IPS-18c (cell line): ENCODE data around the gene CIB2.

Experiments
- H3K4me3 ChIP-seq: 2 replicates; pipeline ENCODE4 v1.7.0; 2013; ENCODE audit warnings: low read depth, mild to moderate bottlenecking, low read length, moderate library complexity; ENCODE audit not compliant: insufficient read depth
- H3K9me3 ChIP-seq: one replicate; pipeline ENCODE4 v1.6.1; 2013; ENCODE audit warnings: mild to moderate bottlenecking, low read length, moderate library complexity; ENCODE audit not compliant: control insufficient read depth, insufficient read depth

CIB2 gene

GRCh38 chr15:78100886-78101285 lies 30.4 kb downstream of the CIB2 start:
- Histone ChIP-seq H3K4me3 (no peak overlapping the region), H3K9me3 (no peaks in the 10 kb centered on the region)

- Histone ChIP-seq H3K9me3 (no peaks in the 10 kb centered on the region), H3K4me3 (no peak overlapping the region)
Measured at GRCh38 chr15:78098131-78098755, 33.0 kb downstream of the CIB2 start.

GRCh38 chr15:78097667-78098066 lies 33.6 kb downstream of the CIB2 start:
- Histone ChIP-seq H3K9me3 (no peaks in the 10 kb centered on the region), H3K4me3 (no peak overlapping the region)

DNA sequence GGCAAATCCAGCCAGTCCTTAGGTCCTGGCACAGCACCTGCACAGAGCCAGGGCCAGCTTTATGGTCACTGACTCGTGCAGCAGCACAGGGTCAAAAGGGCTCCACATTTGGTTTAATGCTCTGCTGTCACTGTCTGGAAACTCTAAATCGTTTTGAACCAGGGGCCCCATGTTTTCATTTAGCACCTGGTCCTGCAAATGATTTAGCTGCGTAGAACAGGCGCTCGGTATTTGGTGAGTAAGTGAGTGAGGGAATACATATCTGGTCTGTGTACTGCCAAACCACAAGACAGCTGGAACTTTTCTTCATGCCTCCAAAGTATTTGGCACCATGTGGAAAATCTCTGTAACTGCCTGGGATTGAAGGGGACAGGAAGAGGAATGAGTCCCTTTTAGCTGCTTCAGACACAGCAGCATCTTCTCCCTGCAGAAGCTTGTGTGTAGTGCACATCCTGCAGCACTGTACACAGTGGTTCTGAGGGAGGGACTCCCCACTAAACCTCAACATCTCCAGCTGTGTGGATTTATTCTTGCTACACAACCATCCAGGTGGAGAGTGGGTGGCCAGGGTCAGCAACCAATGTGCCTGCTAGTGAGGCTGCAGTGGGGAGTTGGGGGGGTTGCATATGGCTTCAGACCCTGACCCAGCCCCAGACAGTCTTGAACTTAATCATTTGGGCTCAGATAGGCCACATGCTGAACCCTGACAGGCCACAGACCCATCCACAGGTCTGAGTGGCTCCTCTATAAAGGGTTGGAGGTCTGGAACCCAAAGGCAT lies 37.8 kb downstream of the CIB2 start:
- Histone ChIP-seq H3K4me3 (no peak overlapping the region), H3K9me3 (peaks cover 2% of the 10 kb centered on the region)

- H3K4me3 ChIP-seq: no peak within 1 kb of the TSS
Measured at GRCh38 chr15:78092261-78093041, 38.8 kb downstream of the CIB2 start, which contains the start of gene SH2D7. SH2D7 (plus strand) TSS chr15:78092561; CDS start chr15:78092585, 24 bp downstream.

GRCh38 chr15:78090422-78091063 lies 40.7 kb downstream of the CIB2 start:
- Histone ChIP-seq H3K4me3 (no peak overlapping the region), H3K9me3 (peaks cover 2% of the 10 kb centered on the region)

More at GRCh38 chr15:78092261-78093041, 38.8 kb downstream of the CIB2 start, which contains the start of gene SH2D7:
- peaks cover 2% of the 10 kb centered on the region for H3K9me3 ChIP-seq

- Histone ChIP-seq H3K4me3 (no peak overlapping the region), H3K9me3 (peaks cover 2% of the 10 kb centered on the region)
Measured at GRCh38 chr15:78088773-78089080, 42.5 kb downstream of the CIB2 start.

DNA sequence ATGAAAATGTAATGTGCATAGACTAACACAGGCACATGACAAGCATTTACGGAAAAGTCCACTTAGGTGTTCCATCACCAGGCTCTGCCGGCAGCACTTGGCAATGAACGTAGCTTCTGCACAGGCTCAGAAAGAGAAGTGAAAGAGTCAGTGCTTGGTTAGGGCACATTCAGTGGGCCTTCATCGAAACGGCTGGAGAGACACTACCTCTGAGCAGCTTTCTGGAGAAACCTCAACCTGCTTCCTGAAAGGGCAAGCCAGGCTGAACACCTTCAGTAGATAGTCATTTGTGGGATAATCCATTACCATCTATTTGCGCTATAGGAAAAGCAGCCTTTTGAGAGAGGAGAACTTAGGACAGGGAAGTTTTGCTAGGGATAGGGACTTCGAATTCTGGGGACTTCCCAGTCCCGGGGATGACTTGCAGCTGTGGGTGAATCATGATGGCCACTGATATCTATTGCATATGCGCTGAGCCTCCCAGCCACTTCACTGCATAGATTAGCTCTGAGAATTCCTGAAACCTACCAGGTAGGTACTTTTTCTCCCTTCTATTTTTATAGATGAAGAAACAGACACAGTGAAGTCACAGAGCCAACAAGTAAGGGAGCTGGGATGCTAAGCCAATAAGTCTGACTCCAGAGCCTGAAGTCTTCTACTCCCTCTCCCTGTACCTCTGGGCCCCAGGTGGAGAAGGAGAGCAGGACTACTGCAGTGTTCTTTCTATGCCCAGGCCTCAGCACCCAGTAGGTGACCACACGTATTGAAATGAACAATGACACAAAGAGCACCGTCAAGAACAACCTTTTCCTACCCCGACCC lies 43.1 kb downstream of the CIB2 start:
- Histone ChIP-seq H3K9me3 (peaks cover 2% of the 10 kb centered on the region), H3K4me3 (no peak overlapping the region)

GRCh38 chr15:78085928-78086327 lies 45.3 kb downstream of the CIB2 start:
- Histone ChIP-seq H3K9me3 (peaks cover 5% of the 10 kb centered on the region), H3K4me3 (no peak overlapping the region)

DNA sequence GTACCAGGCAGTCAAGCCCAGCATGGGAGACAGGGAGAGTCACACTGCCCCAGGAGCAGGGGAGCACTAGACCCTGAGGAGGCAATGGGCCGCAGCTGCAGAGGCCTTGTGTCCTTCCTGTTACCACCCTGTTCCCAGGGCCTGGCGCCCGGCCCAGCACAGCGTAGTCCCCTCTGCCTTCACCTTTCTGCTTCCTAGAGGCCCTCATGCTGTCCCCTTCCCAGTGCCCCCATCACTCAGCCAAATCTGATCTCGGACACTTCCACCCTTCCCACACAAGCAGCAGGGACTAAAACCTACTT lies 46.8 kb downstream of the CIB2 start:
- Histone ChIP-seq H3K9me3 (peaks cover 5% of the 10 kb centered on the region), H3K4me3 (no peak overlapping the region)

DNA sequence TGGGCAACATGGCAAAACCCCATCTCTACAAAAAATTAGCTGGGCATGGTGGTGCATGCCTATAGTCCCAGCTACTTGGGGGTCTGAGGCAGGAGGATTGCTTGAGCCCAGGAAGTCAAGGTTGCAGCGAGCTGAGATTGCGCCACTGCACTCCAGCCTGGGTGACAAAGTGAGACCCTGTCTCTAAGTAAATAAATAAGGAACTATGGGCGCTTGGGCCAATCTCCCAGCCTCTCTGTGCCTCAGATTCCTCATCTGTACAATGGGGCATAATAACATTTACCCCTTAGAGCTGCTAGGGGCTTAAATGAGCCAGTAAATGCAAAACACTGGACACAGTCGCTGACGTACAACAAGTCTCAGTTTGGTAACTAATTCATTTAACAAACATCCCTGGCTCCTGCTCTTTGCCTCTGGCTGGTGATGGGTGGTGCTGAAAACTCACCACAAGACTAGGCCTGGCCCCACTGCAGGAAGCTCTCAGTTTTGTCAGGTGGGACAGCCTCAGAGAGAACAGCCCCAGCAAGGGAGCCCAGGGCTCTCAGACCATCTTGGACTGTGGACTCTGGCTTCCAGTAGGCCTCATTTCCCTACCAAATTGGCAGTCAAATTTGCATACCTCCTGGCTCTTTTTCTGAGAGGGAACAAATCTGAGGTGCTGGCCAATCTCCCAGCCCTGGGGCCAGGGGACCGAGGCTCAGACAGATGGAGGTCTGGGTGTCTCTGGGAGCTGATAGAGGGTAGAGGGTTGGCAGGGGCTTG lies 47.4 kb downstream of the CIB2 start:
- Histone ChIP-seq H3K4me3 (no peak overlapping the region), H3K9me3 (peaks cover 5% of the 10 kb centered on the region)

GRCh38 chr15:78083186-78083585 lies 48.1 kb downstream of the CIB2 start:
- Histone ChIP-seq H3K9me3 (peaks cover 3% of the 10 kb centered on the region), H3K4me3 (no peak overlapping the region)

GRCh38 chr15:78082743-78083110 lies 48.5 kb downstream of the CIB2 start:
- Histone ChIP-seq H3K4me3 (no peak overlapping the region), H3K9me3 (peaks cover 3% of the 10 kb centered on the region)

DNA sequence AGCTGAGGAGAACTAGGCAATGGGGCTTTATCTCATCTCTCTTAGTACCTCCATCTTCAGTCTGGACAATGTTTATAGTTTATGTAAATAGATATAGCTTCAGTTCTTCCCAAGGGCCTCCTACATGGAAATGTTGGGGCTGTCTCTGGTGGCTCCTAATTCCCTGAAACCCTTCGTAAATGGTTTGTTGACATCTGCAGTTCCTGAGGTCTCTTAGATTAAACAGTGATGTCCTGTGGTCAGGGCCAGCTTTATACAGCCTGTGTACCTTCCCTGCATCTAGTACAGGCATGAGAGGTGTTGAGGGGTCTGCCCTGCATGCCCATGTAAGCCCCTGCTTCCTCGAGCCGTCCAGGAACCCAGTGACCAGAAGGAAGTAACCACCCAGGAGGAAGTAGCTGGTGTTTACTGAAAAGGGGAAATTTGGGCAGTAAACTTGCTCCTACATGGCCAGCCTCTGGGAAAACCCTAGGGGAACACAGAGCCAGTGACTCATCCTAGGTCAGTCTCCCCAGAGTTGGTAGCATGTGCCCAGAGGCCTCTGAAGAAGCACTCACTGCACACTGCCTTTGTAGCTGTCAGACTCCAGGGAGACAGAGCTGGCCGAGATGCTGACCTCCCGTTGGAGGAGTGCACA lies 49.0 kb downstream of the CIB2 start:
- H3K4me3 ChIP-seq: no peak overlapping the region
- H3K9me3 ChIP-seq: peaks cover 3% of the 10 kb centered on the region

GRCh38 chr15:78080088-78080460 lies 51.2 kb downstream of the CIB2 start:
- Histone ChIP-seq H3K9me3 (peaks cover 5% of the 10 kb centered on the region), H3K4me3 (no peak overlapping the region)
